Neuronal stem cell (in vitro differentiated cells): ENCODE data around the gene PKHD1.

ENCODE experiments used
- DNase-seq: peaks from one replicate; pipeline ENCODE4 v3.0.0-alpha.2; 2013; ENCODE audit warnings: low spot score
- H2AFZ ChIP-seq: one replicate; pipeline ENCODE4 v1.6.1; 2013; ENCODE audit warnings: mild to moderate bottlenecking, low read length, inconsistent platforms
- H2AK5ac ChIP-seq: 2 replicates; pipeline ENCODE4 v1.6.1; 2013; ENCODE audit warnings: low read depth, mild to moderate bottlenecking, inconsistent platforms, low read length, moderate library complexity, mixed read lengths
- H2BK120ac ChIP-seq: 2 replicates; pipeline ENCODE4 v1.6.1; 2013; ENCODE audit warnings: low read depth, mild to moderate bottlenecking, inconsistent platforms, low read length, moderate library complexity, mixed read lengths
- H2BK12ac ChIP-seq: one replicate; pipeline ENCODE4 v1.6.1; 2013; ENCODE audit warnings: low read length, inconsistent platforms
- H2BK15ac ChIP-seq: 2 replicates; pipeline ENCODE4 v1.6.1; 2013; ENCODE audit warnings: mild to moderate bottlenecking, low read length, inconsistent platforms, mixed read lengths
- H2BK5ac ChIP-seq: one replicate; pipeline ENCODE4 v1.6.1; 2013; ENCODE audit warnings: inconsistent platforms, mild to moderate bottlenecking, low read length, moderate library complexity
- H3K14ac ChIP-seq: one replicate; pipeline ENCODE4 v1.6.1; 2013; ENCODE audit warnings: low read length, inconsistent platforms
- H3K18ac ChIP-seq: 2 replicates; pipeline ENCODE4 v1.6.1; 2013; ENCODE audit warnings: low read length, inconsistent platforms
- H3K23ac ChIP-seq: 2 replicates; pipeline ENCODE4 v1.6.1; 2013; ENCODE audit warnings: low read depth, mild to moderate bottlenecking, mixed read lengths, low read length, inconsistent platforms; ENCODE audit not compliant: poor library complexity
- H3K27ac ChIP-seq: replicated peaks from 3 replicates; pipeline ENCODE4 v1.5.1; 2013; ENCODE audit warnings: low read length, inconsistent platforms
- H3K27me3 ChIP-seq, 3 experiments: 2 replicates each; pipeline ENCODE4 v1.6.1; 2013; ENCODE audit warnings: low read length in 3 of 3, mild to moderate bottlenecking in 2 of 3, inconsistent platforms in 1 of 3, low read depth in 1 of 3, mixed read lengths in 1 of 3, moderate library complexity in 1 of 3; ENCODE audit not compliant: control insufficient read depth in 3 of 3, insufficient read depth in 3 of 3
- H3K36me3 ChIP-seq, 2 donors: replicated peaks in 1 of 2; 2 replicates each; pipeline ENCODE4 v1.6.1; 2013; ENCODE audit warnings: low read length in 2 of 2; ENCODE audit not compliant: control insufficient read depth in 2 of 2, insufficient read depth in 2 of 2
- H3K4ac ChIP-seq: 2 replicates; pipeline ENCODE4 v1.6.1; 2013; ENCODE audit warnings: inconsistent platforms, mild to moderate bottlenecking, low read length, moderate library complexity
- H3K4me1 ChIP-seq, 2 donors: 1 replicate in 1 of 2; 2 replicates in 1 of 2; pipeline ENCODE4 v1.6.1; 2013; ENCODE audit warnings: low read length in 2 of 2, low read depth in 1 of 2; ENCODE audit not compliant: control insufficient read depth in 2 of 2, insufficient read depth in 1 of 2
- H3K4me2 ChIP-seq: one replicate; pipeline ENCODE4 v1.6.1; 2013; ENCODE audit warnings: mild to moderate bottlenecking, low read length, inconsistent platforms; ENCODE audit not compliant: insufficient read depth, poor library complexity, severe bottlenecking
- H3K4me3 ChIP-seq, 2 donors: 2 replicates each; pipeline ENCODE4 v1.5.1; 2013; ENCODE audit warnings: low read length in 2 of 2, mild to moderate bottlenecking in 2 of 2, inconsistent platforms in 1 of 2, moderate library complexity in 1 of 2
- H3K79me1 ChIP-seq: one replicate; pipeline ENCODE4 v1.6.1; 2013; ENCODE audit warnings: low read depth, mild to moderate bottlenecking, inconsistent platforms, low read length, moderate library complexity
- H3K9ac ChIP-seq: one replicate; pipeline ENCODE4 v1.6.1; 2013; ENCODE audit warnings: mild to moderate bottlenecking, low read depth, low read length, inconsistent platforms; ENCODE audit not compliant: poor library complexity
- H3K9me3 ChIP-seq, 2 donors: replicated peaks in 1 of 2; 2 replicates each; pipeline versions ENCODE3 to v1.6.1; 2013; ENCODE audit warnings: low read length in 2 of 2, mild to moderate bottlenecking in 2 of 2, inconsistent platforms in 1 of 2, low read depth in 1 of 2, mixed read lengths in 1 of 2, moderate library complexity in 1 of 2; ENCODE audit not compliant: control insufficient read depth in 2 of 2, insufficient read depth in 1 of 2
- H4K8ac ChIP-seq: one replicate; pipeline ENCODE4 v1.6.1; 2013; ENCODE audit warnings: low read depth, mild to moderate bottlenecking, inconsistent platforms, low read length, moderate library complexity
- H4K91ac ChIP-seq: one replicate; pipeline ENCODE4 v1.6.1; 2013; ENCODE audit warnings: low read length, low read depth, mild to moderate bottlenecking, inconsistent platforms; ENCODE audit not compliant: poor library complexity
- WGBS, 2 donors: extraction: QIAGEN DNeasy Blood & Tissue Kit; methylation state at CpG; one replicate each; pipeline ENCODE4 v1.1.7; 2013; ENCODE audit warnings: missing lambda C conversion rate in 2 of 2, mixed read lengths in 1 of 2; ENCODE audit not compliant: insufficient read length in 2 of 2, insufficient replicate concordance in 1 of 2; ENCODE audit errors: extremely low coverage in 2 of 2; 5-methylcytosine and 5-hydroxymethylcytosine counted together

The PKHD1 gene

DNA sequence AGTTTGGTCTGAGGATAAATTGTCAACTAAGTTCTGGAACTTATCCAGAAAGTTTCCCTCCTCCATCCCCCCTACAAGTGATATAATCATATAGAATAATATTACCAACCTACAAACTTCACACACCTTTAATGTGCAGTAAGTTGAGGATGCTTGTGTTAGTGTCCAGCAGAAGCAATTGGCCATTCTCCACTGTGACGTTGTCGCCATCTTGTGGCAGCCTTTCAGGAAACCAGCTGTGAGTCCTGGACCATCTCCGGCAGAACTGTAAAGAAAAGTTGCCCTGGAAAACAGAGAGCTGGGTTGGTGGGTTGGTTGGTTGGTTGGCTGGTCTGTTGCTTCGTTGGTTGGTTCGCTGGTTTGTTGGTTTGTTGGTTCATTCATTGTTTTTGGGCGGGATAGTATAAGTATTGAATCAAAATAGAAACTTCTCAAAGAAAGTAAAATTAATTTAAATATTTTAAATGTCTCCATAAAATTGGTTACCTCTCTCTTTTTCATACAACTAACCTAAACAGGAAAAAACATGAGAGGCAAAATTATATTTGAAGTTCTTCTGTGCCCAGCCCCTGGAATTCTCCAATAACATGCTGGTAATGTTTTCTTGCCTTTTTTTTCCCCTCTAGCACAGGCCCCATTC lies 127.5 kb downstream of the PKHD1 start:
- Histone ChIP-seq H3K79me1 (no peaks in the 10 kb centered on the region), H2AK5ac (no peak overlapping the region), H3K18ac (no peak overlapping the region), H4K91ac (no peak overlapping the region), H3K4ac (no peak overlapping the region), H3K4me1 (no peaks in the 10 kb centered on the region), H3K9ac (no peak overlapping the region), H3K4me2 (no peak overlapping the region), H3K23ac (no peak overlapping the region), H2BK12ac (no peak overlapping the region), H4K8ac (no peak overlapping the region), H3K36me3 (no peaks in the 10 kb centered on the region), H3K27me3 (no peaks in the 10 kb centered on the region), H3K4me3 (no peak overlapping the region), H3K27ac (no peak overlapping the region), H3K14ac (no peak overlapping the region), H2BK5ac (no peak overlapping the region), H2BK15ac (no peak overlapping the region), H3K9me3 (no peaks in the 10 kb centered on the region), H2AFZ (no peak overlapping the region), H2BK120ac (no peak overlapping the region)
- DNase-seq, result peak; percentile 76
- no CpG with 5 or more reads among the region's 6 CpGs for WGBS, 2 donors

DNA sequence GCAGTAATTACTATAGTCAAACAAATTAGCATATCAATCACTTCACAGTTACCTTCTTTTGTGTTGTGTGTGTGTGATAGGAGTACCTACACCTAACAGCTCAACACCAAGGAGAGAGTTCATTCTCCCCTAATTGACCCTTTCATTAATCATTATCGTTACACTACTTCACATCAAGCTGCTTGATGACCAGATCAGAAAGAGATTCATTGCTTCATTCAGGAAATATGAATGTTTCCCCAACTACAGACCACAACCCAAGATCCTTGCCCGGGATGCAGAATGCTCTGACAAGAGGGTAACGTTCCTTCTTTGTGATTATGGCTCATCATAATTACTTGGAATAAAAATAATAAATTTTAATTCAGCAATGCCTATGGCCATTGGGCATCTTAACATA lies 132.7 kb downstream of the PKHD1 start:
- DNase-seq, result no peak

GRCh38 chr6:51953246-51953645 lies 134.2 kb downstream of the PKHD1 start:
- no peak overlapping the region for H2BK15ac ChIP-seq
- no peak overlapping the region for H2BK12ac ChIP-seq
- H3K14ac ChIP-seq, result no peak overlapping the region
- no peak overlapping the region for H4K8ac ChIP-seq
- H3K23ac ChIP-seq, result no peak overlapping the region
- H3K4me2 ChIP-seq, result no peak overlapping the region
- H3K27me3 ChIP-seq, result no peaks in the 10 kb centered on the region
- no peak overlapping the region for H3K27ac ChIP-seq
- no peak overlapping the region for H3K9ac ChIP-seq
- H3K79me1 ChIP-seq, result no peaks in the 10 kb centered on the region
- H3K9me3 ChIP-seq, result no peaks in the 10 kb centered on the region
- no peak overlapping the region for H3K4me3 ChIP-seq
- no peak overlapping the region for H2AFZ ChIP-seq
- no peaks in the 10 kb centered on the region for H3K36me3 ChIP-seq
- H2AK5ac ChIP-seq, result no peak overlapping the region
- H2BK120ac ChIP-seq, result no peak overlapping the region
- no peak overlapping the region for H2BK5ac ChIP-seq
- no peak overlapping the region for H3K4ac ChIP-seq
- no peak for DNase-seq
- H3K4me1 ChIP-seq, result peaks cover 0 to 4% of the 10 kb centered on the region in 2 donors
- H4K91ac ChIP-seq, result no peak overlapping the region
- no peak overlapping the region for H3K18ac ChIP-seq

More for the DNA sequence above, 132.7 kb downstream of the PKHD1 start:
- no peak overlapping the region for H2AK5ac ChIP-seq
- no CpG with 5 or more reads among the region's 3 CpGs for WGBS, 2 donors
- H2AFZ ChIP-seq, result no peak overlapping the region
- H3K4me2 ChIP-seq, result no peak overlapping the region
- no peaks in the 10 kb centered on the region for H3K36me3 ChIP-seq
- H3K27me3 ChIP-seq, result no peaks in the 10 kb centered on the region
- no peak overlapping the region for H3K4ac ChIP-seq
- H3K4me3 ChIP-seq, result no peak overlapping the region
- no peak overlapping the region for H4K8ac ChIP-seq
- H2BK12ac ChIP-seq, result no peak overlapping the region
- no peak overlapping the region for H3K23ac ChIP-seq
- H3K79me1 ChIP-seq, result no peaks in the 10 kb centered on the region
- no peak overlapping the region for H3K14ac ChIP-seq
- H3K9me3 ChIP-seq, result no peaks in the 10 kb centered on the region
- H3K27ac ChIP-seq, result no peak overlapping the region
- H2BK5ac ChIP-seq, result no peak overlapping the region
- H4K91ac ChIP-seq, result no peak overlapping the region
- no peak overlapping the region for H2BK15ac ChIP-seq
- no peak overlapping the region for H3K18ac ChIP-seq
- no peak overlapping the region for H3K9ac ChIP-seq
- H2BK120ac ChIP-seq, result no peak overlapping the region
- H3K4me1 ChIP-seq, result no peaks in the 10 kb centered on the region

GRCh38 chr6:51951924-51952323 lies 135.5 kb downstream of the PKHD1 start:
- no peak overlapping the region for H3K9ac ChIP-seq
- no peak overlapping the region for H2BK15ac ChIP-seq
- H3K18ac ChIP-seq, result no peak overlapping the region
- H3K4me3 ChIP-seq, result no peak overlapping the region
- no peak overlapping the region for H2BK5ac ChIP-seq
- no peak overlapping the region for H3K4ac ChIP-seq
- H3K4me2 ChIP-seq, result no peak overlapping the region
- H3K36me3 ChIP-seq, result no peaks in the 10 kb centered on the region
- H3K9me3 ChIP-seq, result no peaks in the 10 kb centered on the region
- DNase-seq, result no peak
- peaks cover 0 to 4% of the 10 kb centered on the region in 2 donors for H3K4me1 ChIP-seq
- no peak overlapping the region for H3K27ac ChIP-seq
- no peak overlapping the region for H2AFZ ChIP-seq
- H3K79me1 ChIP-seq, result no peaks in the 10 kb centered on the region
- H3K27me3 ChIP-seq, result no peaks in the 10 kb centered on the region
- H2BK12ac ChIP-seq, result no peak overlapping the region
- H4K8ac ChIP-seq, result no peak overlapping the region
- no peak overlapping the region for H4K91ac ChIP-seq
- H3K23ac ChIP-seq, result no peak overlapping the region
- H2BK120ac ChIP-seq, result no peak overlapping the region
- no peak overlapping the region for H2AK5ac ChIP-seq
- no peak overlapping the region for H3K14ac ChIP-seq
